CD4-positive, alpha-beta T cell treated with Interleukin-21 for 1 hour (primary cell): ENCODE measurements around the gene TPSG1.
"Not testable (repeated sequence)": the region's sequence is repeated elsewhere in the genome, so short reads cannot be mapped to it uniquely, and the experiment has no call there.

Experiments used
- DNase-seq: peaks from one replicate; pipeline ENCODE4 v3.0.0-alpha.2; 2020

TPSG1 gene

DNA sequence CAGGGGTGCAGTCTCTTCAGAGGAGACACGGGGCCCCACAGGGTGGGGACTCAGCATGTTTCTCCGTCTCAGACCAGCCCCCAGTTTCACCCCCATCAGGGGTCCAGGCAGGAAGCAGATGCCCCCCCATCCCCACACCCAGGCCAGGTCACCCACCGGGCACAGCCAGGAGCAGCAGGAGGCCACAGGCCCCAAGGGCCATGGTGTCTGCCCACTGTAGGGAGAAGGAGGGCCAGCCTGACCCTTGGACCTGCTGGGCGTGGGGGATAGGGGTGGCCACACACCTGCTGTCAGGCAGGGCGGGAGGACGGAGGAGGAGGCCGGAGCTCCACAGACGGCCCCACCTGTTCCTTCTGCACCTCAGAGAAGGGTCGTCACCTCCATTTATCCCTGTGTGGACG is at the start of gene TPSG1:
Gene TPSG1, minus strand, starts transcription at position 218 of the 401 bp plus-strand sequence. Its CDS starts 16 bp downstream, at position 202.
- no peak for DNase-seq

DNA sequence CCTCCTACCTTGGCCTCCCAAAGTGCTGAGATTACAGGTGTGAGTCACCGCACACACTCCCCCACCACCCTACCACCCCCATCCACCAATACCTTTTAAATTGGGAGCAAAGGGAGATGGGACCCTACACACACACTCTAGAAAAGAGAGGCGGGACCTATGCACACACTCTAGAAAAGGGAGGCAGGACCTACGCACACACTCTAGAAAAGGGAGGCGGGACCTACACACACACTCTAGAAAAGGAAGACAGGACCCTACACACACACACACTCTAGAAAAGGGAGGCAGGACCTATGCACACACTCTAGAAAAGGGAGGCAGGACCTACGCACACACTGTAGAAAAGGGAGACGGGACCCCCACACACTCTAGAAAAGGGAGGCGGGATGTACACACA is 49.7 kb upstream of the TPSG1 start:
- DNase-seq, result no peak

DNA sequence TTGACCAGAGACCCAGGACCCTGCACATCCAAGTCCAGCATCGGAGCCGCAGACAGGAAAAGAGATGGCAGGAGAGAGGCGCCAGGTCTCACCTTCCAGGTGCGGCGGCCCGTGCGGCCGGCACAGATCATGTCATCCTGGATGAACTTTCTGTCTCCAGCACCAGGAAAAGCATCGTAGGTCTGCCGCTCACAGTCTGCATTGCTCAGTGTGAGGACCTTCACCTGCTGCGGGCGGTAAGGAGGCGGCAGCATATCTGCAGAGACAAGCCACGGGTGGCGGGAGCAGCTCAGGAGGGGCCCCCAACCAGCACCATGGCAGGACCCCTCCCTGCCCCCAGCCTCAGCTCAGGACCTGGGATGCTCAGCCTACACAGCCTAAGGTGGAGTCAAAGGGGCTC is 48.7 kb upstream of the TPSG1 start:
- no peak for DNase-seq

DNA sequence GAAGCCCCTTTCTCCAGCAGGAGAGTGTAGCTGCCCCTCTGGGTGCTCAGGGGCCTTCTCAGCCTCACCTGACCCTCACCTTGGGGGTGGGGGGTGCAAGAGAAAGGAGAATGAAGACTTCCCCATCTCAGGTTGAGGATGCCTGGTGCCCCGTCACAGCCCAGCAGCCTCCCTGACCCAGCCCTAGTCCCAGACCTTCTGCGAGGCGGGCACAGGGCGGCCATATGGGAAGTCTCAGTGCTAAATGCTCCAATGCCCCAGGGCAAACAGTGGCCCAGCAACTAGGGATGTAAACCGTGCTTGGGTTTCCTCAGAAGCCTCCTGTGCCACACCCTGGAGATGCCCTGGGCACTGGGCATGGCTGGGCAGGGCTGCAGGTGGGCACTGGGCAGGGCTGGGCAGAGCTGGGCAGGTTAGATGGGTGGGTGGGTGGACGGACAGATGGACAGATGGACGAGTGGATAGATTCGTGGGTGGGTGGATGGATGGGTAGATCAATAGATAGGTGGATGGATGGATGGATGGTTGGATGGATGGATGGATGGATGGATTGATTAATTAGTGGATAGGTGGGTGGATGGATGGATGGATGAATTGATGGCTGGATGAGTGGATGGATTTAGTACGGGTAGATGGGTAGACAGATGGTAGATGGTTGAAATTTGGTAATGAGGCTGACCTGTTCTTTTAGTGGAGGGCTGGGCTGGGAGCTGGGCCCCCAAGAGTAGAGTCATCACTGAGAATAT is 47.6 kb upstream of the TPSG1 start:
- no peak for DNase-seq

DNA sequence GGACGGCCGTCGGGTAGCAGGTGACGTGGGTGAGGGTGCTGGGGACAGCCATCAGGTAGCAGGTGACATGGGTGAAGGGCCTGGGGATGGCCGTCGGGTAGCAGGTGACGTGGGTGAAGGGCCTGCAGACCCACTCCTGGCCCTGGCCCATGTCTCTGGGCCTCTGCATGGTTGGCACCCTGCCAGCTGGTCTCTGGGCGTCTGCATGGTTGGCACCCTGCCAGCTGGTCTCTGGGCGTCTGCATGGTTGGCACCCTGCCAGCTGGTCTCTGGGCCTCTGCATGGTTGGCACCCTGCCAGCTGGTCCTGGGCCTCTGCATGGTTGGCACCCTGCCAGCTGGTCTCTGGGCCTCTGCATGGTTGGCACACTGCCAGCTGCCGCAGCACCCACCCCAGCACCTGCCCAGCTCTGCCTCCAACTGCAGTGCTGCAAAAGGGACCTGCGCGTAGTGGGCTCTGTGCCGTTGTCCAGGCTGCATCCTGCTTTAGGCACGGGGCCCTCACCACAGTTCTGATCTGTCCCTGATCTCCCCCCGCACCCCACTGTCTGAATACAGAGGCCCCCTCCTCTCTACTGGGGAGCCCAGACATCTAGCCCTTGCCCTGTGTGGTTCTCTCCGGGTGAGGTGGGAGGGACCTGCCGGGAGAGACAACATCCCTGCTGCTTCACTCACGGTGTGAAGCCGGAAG is 46.8 kb upstream of the TPSG1 start:
- not testable (repeated sequence) for DNase-seq

DNA sequence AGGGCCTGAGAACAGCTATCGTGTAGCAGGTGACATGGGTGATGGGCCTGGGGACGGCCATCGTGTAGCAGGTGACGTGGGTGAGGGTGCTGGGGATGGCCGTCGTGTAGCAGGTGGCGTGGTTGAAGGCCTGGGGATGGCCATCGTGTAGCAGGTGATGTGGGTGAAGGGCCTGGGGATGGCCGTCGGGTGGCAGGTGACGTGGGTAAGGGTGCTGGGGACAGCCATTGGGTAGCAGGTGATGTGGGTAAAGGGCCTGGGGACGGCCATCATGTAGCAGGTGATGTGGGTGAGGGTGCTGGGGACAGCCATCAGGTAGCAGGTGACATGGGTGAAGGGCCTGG is 46.3 kb upstream of the TPSG1 start:
- DNase-seq, result no peak

DNA sequence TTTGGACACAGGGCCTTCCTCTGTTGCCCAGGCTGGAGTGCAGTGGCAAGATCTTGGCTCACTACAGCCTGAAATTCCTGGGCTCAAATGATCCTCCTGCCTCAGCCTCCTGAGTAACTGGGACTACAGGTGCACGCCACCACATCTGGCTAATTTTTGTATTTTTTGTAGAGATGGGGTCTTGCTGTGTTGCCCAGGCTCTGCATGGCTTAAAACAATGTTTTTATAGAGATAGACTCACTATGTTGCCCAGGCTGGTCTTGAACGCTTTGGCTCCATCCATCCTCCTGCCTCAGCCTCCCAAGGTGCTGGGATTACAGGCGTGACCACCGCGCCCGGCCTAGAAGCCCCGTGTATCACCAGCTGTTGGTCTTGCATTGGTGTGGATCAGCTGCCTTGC is 44.4 kb upstream of the TPSG1 start:
- DNase-seq, result not testable (repeated sequence)

DNA sequence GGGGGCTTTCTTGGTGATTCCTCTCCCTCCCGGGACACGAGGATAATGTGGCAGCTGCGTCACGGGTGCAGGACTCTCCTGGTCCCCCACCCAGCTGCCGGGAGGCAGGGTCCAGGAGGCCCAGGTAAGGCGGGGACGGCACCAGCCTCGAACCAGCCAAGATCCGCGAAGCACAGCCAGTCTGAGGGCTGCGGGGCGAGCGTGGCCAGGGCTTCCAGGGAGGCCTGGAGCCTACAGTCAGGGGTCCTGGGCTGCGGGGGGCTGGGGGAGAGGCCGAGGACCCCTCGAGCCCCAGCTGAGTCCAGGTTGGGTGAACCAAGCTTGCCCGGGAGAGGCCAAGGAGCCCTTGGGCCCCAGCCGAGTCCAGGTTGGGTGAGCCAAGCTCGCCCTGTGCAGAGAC is 40.8 kb upstream of the TPSG1 start:
- no peak for DNase-seq

DNA sequence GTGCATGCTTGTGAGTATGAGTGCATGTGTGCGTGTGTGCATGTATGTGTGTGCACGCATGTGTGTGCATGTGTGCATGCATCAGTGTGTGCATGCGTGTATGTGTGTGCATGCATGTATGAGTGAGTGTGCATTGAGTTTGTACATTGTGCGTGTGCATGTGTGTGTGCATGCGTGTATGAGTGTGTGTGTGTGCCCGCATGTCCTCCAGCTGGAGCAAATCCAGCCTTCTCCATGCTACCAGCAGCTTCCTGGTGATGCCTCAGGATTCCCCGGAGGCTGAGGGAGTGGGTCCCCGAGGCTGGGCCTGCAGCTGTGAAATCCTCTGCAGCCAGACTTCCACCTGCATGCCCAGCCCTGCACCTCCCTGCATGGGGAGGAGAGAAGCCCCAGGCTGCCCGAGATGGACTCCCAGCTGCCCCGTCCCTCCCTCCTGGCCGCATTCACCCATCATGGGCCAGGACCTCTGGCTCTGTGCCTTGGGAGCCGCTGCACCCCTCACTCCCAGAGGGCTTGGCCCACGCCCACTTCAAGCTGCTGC is 40.1 kb upstream of the TPSG1 start:
- no peak for DNase-seq

DNA sequence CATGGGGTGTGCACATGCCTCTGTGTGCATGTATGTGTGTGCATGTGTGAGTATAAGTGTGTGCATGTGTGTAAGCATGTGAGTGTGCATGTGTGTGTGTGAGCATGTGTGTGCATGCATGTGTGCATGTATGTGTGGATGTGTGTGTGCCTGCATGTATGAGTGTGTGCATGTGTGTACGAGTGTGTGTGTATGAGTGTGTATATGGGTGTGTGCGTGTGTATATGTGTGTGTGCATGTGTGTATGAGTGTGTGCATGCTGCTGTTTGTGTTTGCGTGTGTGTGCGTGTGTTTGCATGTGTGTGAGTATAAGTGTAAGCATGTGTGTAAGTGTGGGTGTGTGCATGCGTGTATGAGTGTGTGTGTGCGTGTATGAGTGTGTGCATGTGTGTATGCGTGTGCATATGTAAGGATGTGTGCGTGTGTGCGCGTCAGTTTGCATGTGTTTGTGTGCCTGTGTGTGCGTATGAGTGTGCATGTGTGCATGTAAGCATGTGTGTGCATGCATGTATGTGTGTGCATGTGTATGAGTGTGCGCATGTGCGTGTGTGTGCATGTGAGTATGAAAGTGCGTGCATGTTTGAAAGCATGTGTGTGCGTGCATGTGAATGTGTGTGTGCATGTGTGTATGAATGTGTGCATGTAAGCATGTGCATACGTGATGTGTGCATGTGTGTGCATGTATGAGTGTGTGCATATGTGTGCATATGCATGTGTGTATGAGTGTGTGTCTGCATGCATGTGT is 39.4 kb upstream of the TPSG1 start:
- no peak for DNase-seq

DNA sequence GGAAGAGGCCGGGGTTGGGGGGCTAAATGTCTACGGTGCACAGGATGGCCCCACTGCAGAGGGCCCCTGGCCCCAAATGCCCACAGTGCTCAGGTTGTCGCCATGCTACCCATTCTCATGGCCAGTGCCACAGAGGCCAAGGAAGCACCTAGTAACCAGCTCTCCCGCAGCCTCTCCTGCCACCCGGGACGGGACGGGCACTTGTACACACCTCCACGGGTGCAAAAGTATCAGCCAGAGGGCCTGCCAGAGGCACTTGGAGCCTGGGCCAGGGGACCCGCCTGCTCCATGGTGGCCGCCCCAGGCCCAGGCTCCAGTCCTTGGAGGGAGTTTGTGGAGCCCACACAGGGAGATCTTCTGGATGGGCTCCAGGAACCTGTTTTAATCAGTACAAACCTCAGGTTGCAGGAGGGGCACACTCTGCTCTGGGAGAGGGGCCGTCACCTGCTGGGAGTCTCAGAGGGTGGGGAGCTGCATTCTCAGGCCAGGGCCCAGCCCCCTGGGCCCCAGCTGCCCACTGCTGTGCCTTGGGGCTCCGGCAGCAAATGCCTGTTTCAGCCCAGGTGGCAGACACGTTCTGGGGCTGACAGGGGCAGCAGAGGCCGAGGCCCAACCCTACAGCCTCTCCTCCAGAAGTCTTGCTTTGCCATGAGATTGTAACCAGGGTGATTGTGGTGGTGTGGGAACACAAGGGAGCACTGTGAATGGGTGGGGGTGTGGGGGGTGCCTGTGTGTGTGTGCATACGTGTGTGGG is 38.7 kb upstream of the TPSG1 start:
- DNase-seq, result no peak

DNA sequence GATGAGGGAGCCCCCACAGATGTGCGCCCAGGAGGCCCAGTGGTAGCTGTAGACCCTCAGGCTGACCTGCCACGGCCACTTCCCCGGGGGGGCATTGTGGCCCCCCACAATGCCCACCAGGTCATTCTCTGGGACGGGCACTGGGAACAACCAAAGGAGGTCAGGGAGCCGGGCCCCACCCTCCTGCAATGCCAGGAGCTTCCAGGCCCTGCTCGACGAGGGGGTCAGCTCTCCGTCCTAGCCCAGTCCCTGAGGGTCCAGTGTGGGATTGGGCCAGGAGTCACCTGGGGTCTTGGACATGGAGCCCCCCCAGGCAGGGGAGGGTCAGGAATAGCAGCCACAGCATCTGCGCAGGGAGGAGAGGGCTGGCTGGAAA is 37.8 kb upstream of the TPSG1 start:
- no peak for DNase-seq

DNA sequence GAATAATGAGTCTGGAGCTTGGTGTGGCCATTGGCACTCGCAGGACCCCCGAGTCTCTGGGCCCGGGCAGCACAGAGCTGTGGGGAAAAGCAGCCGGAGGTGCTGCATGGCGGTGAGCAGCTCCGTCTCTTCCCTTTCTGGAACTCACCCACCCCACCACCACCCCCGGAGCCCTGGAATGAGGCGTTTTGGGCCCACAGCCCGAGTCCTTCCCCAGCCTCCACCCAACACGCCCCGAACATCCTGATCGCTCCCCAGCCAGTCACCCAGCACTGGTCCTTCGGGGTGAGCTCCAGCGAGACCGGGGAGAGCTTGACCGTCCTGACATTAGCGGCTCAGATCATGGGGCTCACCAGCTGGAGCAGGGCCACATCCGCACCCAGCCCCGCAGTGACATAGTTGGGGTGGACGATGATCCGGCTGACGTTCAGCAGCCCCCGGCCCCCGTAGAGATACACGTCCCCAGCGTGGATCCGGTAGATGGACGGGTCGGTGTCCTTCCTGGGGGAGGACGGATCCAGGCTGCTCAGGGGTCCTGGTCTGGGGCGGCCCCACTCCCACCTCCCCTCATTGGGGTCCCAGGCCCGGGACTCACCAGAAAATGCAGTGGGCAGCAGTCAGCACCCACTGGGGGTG is 37.3 kb upstream of the TPSG1 start:
- DNase-seq, result no peak

DNA sequence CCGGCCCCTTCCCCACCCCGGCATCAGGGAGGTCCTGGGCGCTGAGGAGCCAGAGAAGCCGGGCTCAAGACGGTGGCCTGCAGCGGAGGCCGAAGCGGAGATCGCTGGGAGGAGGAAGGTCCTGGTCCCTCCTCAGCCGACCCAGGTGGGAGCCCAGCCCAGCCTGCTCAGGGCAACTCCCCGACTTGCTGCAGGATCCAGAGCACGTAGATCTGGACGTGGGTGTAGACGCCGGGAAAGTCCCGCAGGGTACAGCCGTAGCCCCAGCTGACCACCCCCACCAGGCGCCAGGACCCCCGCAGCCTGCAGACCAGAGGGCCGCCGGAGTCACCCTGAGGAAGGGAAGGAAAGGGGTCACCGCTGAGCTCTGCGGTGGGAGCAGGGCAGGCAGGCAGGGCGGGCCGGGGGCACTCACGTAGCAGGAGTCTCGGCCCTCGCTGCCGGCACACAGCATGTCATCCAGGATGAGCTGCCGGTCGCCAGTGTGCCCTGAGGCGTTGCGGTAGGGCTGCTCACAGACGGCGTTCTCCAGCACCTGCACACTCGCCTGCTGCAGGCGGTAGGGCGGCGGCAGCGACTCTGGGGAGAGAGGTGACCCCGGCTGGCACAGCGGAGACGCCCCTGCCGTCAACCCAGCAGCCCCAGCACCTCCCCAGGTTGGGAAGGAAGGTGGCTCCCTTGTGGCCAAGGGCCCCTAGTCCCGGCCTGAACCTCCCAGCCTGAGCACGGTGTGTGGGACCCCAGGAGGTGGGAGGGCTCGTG is 36.2 kb upstream of the TPSG1 start:
- no peak for DNase-seq

DNA sequence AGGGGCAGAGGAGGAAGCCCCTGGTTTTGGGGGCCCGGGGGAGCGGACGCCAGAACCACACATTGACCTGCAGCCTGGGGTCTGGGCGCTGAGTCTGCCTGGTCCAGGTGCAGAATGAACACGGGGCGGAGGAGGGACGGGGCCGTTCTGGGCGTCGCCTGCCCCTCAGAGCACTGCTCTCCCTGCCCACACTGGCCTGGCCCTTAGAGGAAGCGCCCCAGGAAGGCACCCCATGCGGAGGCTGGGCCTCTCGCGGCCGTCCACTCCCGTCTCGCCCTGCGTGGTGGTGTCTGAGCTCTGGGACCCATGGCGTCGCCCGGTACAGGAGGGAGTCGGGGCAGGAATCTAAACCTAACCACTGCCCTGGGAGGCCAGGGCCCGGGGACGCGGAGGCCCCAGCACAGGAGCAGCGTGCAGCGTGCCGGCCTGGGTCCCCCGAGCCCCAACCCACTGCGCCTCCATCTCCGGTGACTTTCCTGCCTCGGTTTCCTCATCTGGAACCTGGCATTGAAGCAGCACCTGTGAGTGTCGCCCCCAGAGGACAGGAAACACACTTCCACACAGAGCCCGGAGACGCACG is 35.1 kb upstream of the TPSG1 start:
- no peak for DNase-seq

DNA sequence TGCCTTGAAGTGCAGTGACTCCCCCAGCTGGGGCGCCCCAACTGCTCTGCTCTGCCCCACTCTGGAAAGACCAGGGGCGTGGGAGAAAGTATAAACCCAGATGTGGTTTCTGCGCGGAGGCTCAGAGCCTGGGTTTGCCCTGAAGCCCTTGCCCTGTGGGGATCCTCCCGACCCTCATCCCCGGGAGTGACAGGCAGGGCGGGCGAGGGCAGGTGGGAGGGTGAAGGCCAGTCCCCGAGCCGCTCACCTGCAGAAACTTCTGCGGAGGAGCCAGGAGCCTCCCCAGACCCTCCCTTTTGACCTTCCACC is 34.6 kb upstream of the TPSG1 start:
- DNase-seq, result no peak

DNA sequence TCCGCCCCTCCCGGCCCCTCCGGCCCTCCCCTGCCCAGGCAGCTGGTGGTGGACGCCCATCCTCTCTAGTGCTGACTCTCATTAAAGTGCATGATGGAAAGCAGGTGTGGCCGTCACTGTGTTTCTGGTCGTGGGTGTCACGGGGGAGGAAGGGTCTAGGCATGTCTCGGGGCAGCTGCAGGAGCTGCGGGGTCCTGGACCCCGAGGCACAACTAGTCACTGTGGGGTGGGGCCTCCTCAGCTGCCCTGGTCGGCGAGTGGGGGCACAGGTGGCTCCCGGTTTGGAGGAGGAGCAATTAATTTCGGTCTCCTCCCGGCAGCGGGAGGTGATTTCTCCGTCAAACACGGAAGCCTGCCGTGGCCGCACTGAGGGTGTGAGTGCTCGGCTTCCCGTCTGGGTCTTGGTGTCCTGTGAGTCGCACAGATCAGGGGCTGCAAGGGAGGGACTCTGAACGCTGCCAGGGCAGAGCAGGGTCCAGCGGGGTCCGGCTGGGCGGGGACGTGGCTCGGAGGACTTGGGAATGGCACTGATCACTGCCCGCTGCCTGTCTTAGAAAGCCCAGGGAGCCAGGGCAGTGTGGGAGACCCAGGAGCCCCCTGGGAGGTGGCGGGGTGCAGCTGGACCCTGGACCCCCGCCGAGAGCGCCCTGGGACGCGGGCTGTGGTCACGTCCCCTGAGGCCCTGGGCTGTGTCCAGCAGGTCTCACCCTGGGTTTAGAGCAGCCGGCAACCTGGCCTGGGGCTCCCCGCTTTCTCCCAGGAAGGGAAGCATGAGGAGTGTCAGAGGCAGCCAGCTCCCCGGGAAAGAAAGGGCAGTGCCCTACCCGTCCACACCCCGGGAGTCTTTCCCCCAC is 34.1 kb upstream of the TPSG1 start:
- DNase-seq, result no peak

DNA sequence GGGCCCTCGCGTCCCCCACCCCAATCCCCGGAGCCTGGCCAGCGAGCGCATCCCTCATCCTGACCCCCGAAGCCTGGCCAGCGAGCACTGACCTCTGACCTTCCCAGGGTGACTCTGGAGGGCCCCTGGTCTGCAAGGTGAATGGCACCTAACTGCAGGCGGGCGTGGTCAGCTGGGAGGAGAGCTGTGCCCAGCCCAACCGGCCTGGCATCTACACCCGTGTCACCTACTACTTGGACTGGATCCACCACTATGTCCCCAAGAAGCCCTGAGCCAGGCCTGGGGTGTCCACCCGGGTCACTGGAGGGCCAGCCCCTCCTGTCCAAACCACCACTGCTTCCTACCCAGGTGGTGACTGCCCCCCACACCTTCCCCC is 33.1 kb upstream of the TPSG1 start:
- DNase-seq, result no peak

DNA sequence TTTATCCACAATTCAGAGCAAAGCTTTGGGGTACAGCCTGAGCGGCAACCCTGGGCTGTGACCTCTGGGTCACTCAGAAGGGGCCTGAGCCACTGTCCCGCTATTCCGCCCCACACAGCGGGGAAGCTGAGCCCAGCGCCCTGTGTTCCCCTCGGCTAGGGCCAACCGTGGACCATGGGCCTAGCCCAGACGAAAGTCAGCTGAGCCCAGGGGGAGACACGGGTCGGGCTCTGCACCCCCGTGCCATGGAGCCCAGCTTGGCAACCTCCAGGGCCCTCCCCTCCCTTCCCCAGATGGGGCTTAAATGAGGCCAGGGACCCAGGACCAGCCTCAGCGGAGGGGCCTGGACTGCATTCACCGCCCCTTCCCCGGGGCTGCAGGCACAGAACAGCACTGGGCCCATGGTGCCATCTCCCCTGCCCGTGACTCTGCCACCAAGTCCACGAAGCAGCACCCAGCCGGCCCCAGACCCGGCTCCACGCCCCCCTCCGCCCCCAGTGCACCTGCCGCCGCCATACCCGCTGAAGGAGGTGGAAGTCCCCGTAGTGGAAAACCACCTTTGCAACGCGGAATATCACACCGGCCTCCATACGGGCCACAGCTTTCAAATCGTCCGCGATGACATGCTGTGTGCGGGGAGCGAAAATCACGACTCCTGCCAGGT is 32.6 kb upstream of the TPSG1 start:
- no peak for DNase-seq

DNA sequence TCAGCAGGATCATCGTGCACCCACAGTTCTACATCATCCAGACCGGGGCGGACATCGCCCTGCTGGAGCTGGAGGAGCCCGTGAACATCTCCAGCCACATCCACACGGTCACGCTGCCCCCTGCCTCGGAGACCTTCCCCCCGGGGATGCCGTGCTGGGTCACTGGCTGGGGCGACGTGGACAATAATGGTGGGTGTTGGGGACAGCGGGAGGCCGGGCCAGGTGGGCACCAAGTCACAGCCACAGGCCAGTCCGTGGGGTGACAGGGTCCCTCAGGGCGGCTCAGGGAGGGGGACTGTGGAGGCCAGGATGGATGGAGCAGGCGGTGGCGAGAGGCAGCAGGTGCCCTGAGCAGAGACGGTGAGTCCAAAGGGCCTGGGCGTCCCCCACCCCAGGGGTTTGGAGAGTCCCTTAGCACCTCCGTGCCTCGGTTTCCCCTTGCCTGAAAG is 31.8 kb upstream of the TPSG1 start:
- DNase-seq, result no peak
